Measurements from ENCODE around the gene VARS2. TPM values are rescaled to one million over a fixed set of nuclear protein-coding genes. Genes with fewer than 3 reads are reported as not detected.

VARS2 gene
- total RNA-seq, 1 experiment from 2014 or later, result 68.2 TPM

GRCh38 chr6:30947231-30947630, 33.2 kb downstream of the VARS2 start:
- Histone ChIP-seq H3T11ph (ENCODE audit: low read length) (no peak overlapping the region), H4K5ac (ENCODE audit: insufficient read length, low read depth, low read length) (no peak overlapping the region), H4K91ac (ENCODE audit: insufficient read length, low read depth, low read length) (no peak overlapping the region), H3K9ac (ENCODE audit: extremely low read depth, insufficient read length, low read length) (no peak overlapping the region), H2BK5ac (ENCODE audit: insufficient read length, low read length) (no peak overlapping the region), H3K4me2 (ENCODE audit: insufficient read depth, insufficient read length, low read length) (no peak overlapping the region), H2AK5ac (ENCODE audit: insufficient read length, low read length) (no peak overlapping the region), H3K79me1 (ENCODE audit: insufficient read depth, low read depth, low read length, poor library complexity, severe bottlenecking) (no peaks in the 10 kb centered on the region), H3K9me3 (ENCODE audit: control insufficient read depth, low read depth, low read length) (no peaks in the 10 kb centered on the region), H4K8ac (replicated peaks; ENCODE audit: insufficient read length, low read depth, low read length) (no peak overlapping the region), H3K4ac (ENCODE audit: low read depth, low read length) (no peak overlapping the region), H2BK15ac (ENCODE audit: low read depth, low read length) (no peak overlapping the region), H3K79me2 (ENCODE audit: insufficient read depth, low read length) (no peaks in the 10 kb centered on the region), H2BK12ac (ENCODE audit: insufficient read length, low read depth, low read length) (no peak overlapping the region), H3K23me2 (ENCODE audit: insufficient read length, low read depth, low read length, poor library complexity, severe bottlenecking) (no peaks in the 10 kb centered on the region), H2BK20ac (ENCODE audit: low read depth, low read length, poor library complexity, severe bottlenecking) (no peak overlapping the region), H3K23ac (ENCODE audit: insufficient read length, low read depth, low read length) (no peak overlapping the region), H3K14ac (ENCODE audit: insufficient read depth, low read length) (no peak overlapping the region), H4K20me1 (ENCODE audit: control insufficient read depth, insufficient read depth, insufficient read length) (no peaks in the 10 kb centered on the region), H3K27me3 (ENCODE audit: insufficient read depth, low read length) (no peaks in the 10 kb centered on the region; the same call in 1 of the 2 replicates), H2AFZ (ENCODE audit: low read length) (no peak overlapping the region), H2BK120ac (ENCODE audit: low read depth, low read length, poor library complexity, severe bottlenecking) (no peak overlapping the region), H3K18ac (ENCODE audit: insufficient read length, low read depth, low read length) (no peak overlapping the region), H3K56ac (ENCODE audit: insufficient read length, low read depth, low read length) (no peak overlapping the region), H3K4me1 (ENCODE audit: insufficient read depth, low read length) (peaks cover under 1% of the 10 kb centered on the region; the same call in 1 of the 2 replicates), H3K27ac (ENCODE audit: insufficient read length, low read depth, low read length) (no peak overlapping the region)
- WGBS (ENCODE audit: extremely low coverage, insufficient read length, low lambda C conversion rate), result no CpG with 5 or more reads among the region's 4 CpGs
- Mint-ChIP-seq H3K4me1 (peaks cover 15 to 19% of the 10 kb centered on the region in 2 experiments), H3K27ac (peak overlapping the region in 1 of 3 experiments; percentile 63; a peak in 1 of 7 replicates), H3K36me3 (ENCODE audit: insufficient read depth in 1 of 3, low read depth in 3 of 3) (no peaks in the 10 kb centered on the region; a peak in 1 of 7 replicates), H3K9me3 (peaks cover 0 to 8% of the 10 kb centered on the region in 2 experiments; a peak in 3 of 5 replicates), H3K4me3 (no peak overlapping the region), H3K27me3 (ENCODE audit: low read depth) (peaks cover 32% of the 10 kb centered on the region)
- DNase-seq, result no peak
- no peak for TF ChIP-seq CTCF (conservative IDR thresholded peaks at IDR 0.05)
